ENCODE data around the gene TRDMT1. TPM values are rescaled to one million over a fixed set of nuclear protein-coding genes. Genes with fewer than 3 reads are reported as not detected.

Gene TRDMT1
- total and polyA plus RNA-seq, 8 donors, result 6.6 to 18.4 (median 12.7) TPM

GRCh38 chr10:17162828-17163227 lies 38.6 kb downstream of the TRDMT1 start:
- no peak for TF ChIP-seq CTCF (IDR thresholded peaks at IDR 0.05)
- DNase-seq (no peak), ATAC-seq (no peak)
- Histone ChIP-seq H3K27me3 (no peaks in the 10 kb centered on the region), H3K4me1 (no peaks in the 10 kb centered on the region), H3K9me3 (no peaks in the 10 kb centered on the region), H3K27ac (no peak overlapping the region), H3K36me3 (no peaks in the 10 kb centered on the region), H3K4me3 (no peak overlapping the region)
- intact Hi-C loops (cut with DNase I), result no loop called here

- no peak for TF ChIP-seq CTCF (IDR thresholded peaks at IDR 0.05)
- intact Hi-C loops (cut with DNase I), result no loop called here
- H3K27me3 ChIP-seq, result no peaks in the 10 kb centered on the region
- no peaks in the 10 kb centered on the region for H3K4me1 ChIP-seq
- DNase-seq (no peak), ATAC-seq (no peak)
- H3K4me3 ChIP-seq, result no peak overlapping the region
- no peaks in the 10 kb centered on the region for H3K9me3 ChIP-seq
- H3K36me3 ChIP-seq, result no peaks in the 10 kb centered on the region
- H3K27ac ChIP-seq, result no peak overlapping the region
These were observed 39.7 kb downstream of the TRDMT1 start for GRCh38 chr10:17161775-17162174.

GRCh38 chr10:17157024-17157423 lies 44.4 kb downstream of the TRDMT1 start:
- Histone ChIP-seq H3K27me3 (no peaks in the 10 kb centered on the region), H3K36me3 (no peaks in the 10 kb centered on the region), H3K4me3 (no peak overlapping the region), H3K4me1 (no peaks in the 10 kb centered on the region), H3K9me3 (no peaks in the 10 kb centered on the region), H3K27ac (no peak overlapping the region)
- ATAC-seq (no peak), DNase-seq (no peak)
- intact Hi-C loops (cut with DNase I), result no loop called here
- TF ChIP-seq CTCF (IDR thresholded peaks at IDR 0.05), result no peak

GRCh38 chr10:17155826-17156225 lies 45.6 kb downstream of the TRDMT1 start:
- H3K36me3 ChIP-seq, result no peaks in the 10 kb centered on the region
- no peak overlapping the region for H3K4me3 ChIP-seq
- H3K4me1 ChIP-seq, result no peaks in the 10 kb centered on the region
- H3K27ac ChIP-seq, result no peak overlapping the region
- TF ChIP-seq CTCF (IDR thresholded peaks at IDR 0.05), result no peak
- no peaks in the 10 kb centered on the region for H3K9me3 ChIP-seq
- no peaks in the 10 kb centered on the region for H3K27me3 ChIP-seq
- DNase-seq, result no peak
- ATAC-seq, result no peak
- intact Hi-C loops (cut with DNase I), result no loop called here

GRCh38 chr10:17154116-17154515 lies 47.4 kb downstream of the TRDMT1 start:
- no peak for DNase-seq
- no peaks in the 10 kb centered on the region for H3K27me3 ChIP-seq
- no peak for TF ChIP-seq CTCF (IDR thresholded peaks at IDR 0.05)
- no peaks in the 10 kb centered on the region for H3K36me3 ChIP-seq
- no peaks in the 10 kb centered on the region for H3K9me3 ChIP-seq
- H3K27ac ChIP-seq, result no peak overlapping the region
- intact Hi-C loops (cut with DNase I), result no loop called here
- no peak for ATAC-seq
- no peaks in the 10 kb centered on the region for H3K4me1 ChIP-seq
- no peak overlapping the region for H3K4me3 ChIP-seq

Data from left lung (tissue), 10 donors.